ENCODE data around the gene KIF18B.

The KIF18B gene

GRCh38 chr17:44979426-44979995 lies 31.9 kb upstream of the KIF18B start:
- H3K27me3 ChIP-seq (ENCODE audit: control insufficient read depth, insufficient read depth, low read length): no peaks in the 10 kb centered on the region
- no peaks in the 10 kb centered on the region for H3K9me3 ChIP-seq (ENCODE audit: control insufficient read depth, low read depth, low read length)

GRCh38 chr17:44978807-44979206 lies 31.2 kb upstream of the KIF18B start:
- no peaks in the 10 kb centered on the region for H3K27me3 ChIP-seq (ENCODE audit: control insufficient read depth, insufficient read depth, low read length)
- no peaks in the 10 kb centered on the region for H3K4me1 ChIP-seq (ENCODE audit: control insufficient read depth, low read depth, low read length)
- H3K9me3 ChIP-seq (ENCODE audit: control insufficient read depth, low read depth, low read length): no peaks in the 10 kb centered on the region
- H3K9ac ChIP-seq (ENCODE audit: low read length): no peak overlapping the region
- no peak overlapping the region for H3K4me3 ChIP-seq (ENCODE audit: low read length)
- H3K27ac ChIP-seq (ENCODE audit: low read length): no peak overlapping the region
- H3K36me3 ChIP-seq (ENCODE audit: control insufficient read depth, low read depth, low read length): no peaks in the 10 kb centered on the region

More at GRCh38 chr17:44979426-44979995, 31.9 kb upstream of the KIF18B start:
- no peaks in the 10 kb centered on the region for H3K4me1 ChIP-seq (ENCODE audit: control insufficient read depth, low read depth, low read length)
- H3K9ac ChIP-seq (ENCODE audit: low read length): no peak overlapping the region
- H3K27ac ChIP-seq (ENCODE audit: low read length): no peak overlapping the region
- no peak overlapping the region for H3K4me3 ChIP-seq (ENCODE audit: low read length)
- no peaks in the 10 kb centered on the region for H3K36me3 ChIP-seq (ENCODE audit: control insufficient read depth, low read depth, low read length)

- H3K9ac ChIP-seq (ENCODE audit: low read length): no peak overlapping the region
- H3K27me3 ChIP-seq (ENCODE audit: control insufficient read depth, insufficient read depth, low read length): no peaks in the 10 kb centered on the region
- H3K27ac ChIP-seq (ENCODE audit: low read length): no peak overlapping the region
- no peak overlapping the region for H3K4me3 ChIP-seq (ENCODE audit: low read length)
- H3K36me3 ChIP-seq (ENCODE audit: control insufficient read depth, low read depth, low read length): no peaks in the 10 kb centered on the region
- no peaks in the 10 kb centered on the region for H3K4me1 ChIP-seq (ENCODE audit: control insufficient read depth, low read depth, low read length)
- H3K9me3 ChIP-seq (ENCODE audit: control insufficient read depth, low read depth, low read length): no peaks in the 10 kb centered on the region
Measured at GRCh38 chr17:44977814-44978550, 30.4 kb upstream of the KIF18B start.

GRCh38 chr17:44977065-44977464 lies 29.5 kb upstream of the KIF18B start:
- Histone ChIP-seq H3K4me3 (ENCODE audit: low read length) (no peak overlapping the region), H3K36me3 (ENCODE audit: control insufficient read depth, low read depth, low read length) (no peaks in the 10 kb centered on the region), H3K9ac (ENCODE audit: low read length) (no peak overlapping the region), H3K27me3 (ENCODE audit: control insufficient read depth, insufficient read depth, low read length) (no peaks in the 10 kb centered on the region), H3K9me3 (ENCODE audit: control insufficient read depth, low read depth, low read length) (no peaks in the 10 kb centered on the region), H3K27ac (ENCODE audit: low read length) (no peak overlapping the region), H3K4me1 (ENCODE audit: control insufficient read depth, low read depth, low read length) (peaks cover 4% of the 10 kb centered on the region)

GRCh38 chr17:44976206-44976605 lies 28.6 kb upstream of the KIF18B start:
- H3K4me3 ChIP-seq (ENCODE audit: low read length): no peak overlapping the region
- peaks cover 4% of the 10 kb centered on the region for H3K27me3 ChIP-seq (ENCODE audit: control insufficient read depth, insufficient read depth, low read length)
- peaks cover 13% of the 10 kb centered on the region for H3K4me1 ChIP-seq (ENCODE audit: control insufficient read depth, low read depth, low read length)
- no peak overlapping the region for H3K27ac ChIP-seq (ENCODE audit: low read length)
- no peaks in the 10 kb centered on the region for H3K36me3 ChIP-seq (ENCODE audit: control insufficient read depth, low read depth, low read length)
- no peak overlapping the region for H3K9ac ChIP-seq (ENCODE audit: low read length)
- no peaks in the 10 kb centered on the region for H3K9me3 ChIP-seq (ENCODE audit: control insufficient read depth, low read depth, low read length)

GRCh38 chr17:44972953-44973352 lies 25.4 kb upstream of the KIF18B start:
- Histone ChIP-seq H3K27me3 (ENCODE audit: control insufficient read depth, insufficient read depth, low read length) (peaks cover 32% of the 10 kb centered on the region), H3K27ac (ENCODE audit: low read length) (no peak overlapping the region)

GRCh38 chr17:44971776-44972483 lies 24.4 kb upstream of the KIF18B start:
- Histone ChIP-seq H3K27me3 (ENCODE audit: control insufficient read depth, insufficient read depth, low read length) (peaks cover 42% of the 10 kb centered on the region), H3K27ac (ENCODE audit: low read length) (no peak overlapping the region), H3K4me3 (ENCODE audit: low read length) (peak overlapping the region; percentile 13), H3K9me3 (ENCODE audit: control insufficient read depth, low read depth, low read length) (no peaks in the 10 kb centered on the region), H3K4me1 (ENCODE audit: control insufficient read depth, low read depth, low read length) (peaks cover 26% of the 10 kb centered on the region), H3K36me3 (ENCODE audit: control insufficient read depth, low read depth, low read length) (no peaks in the 10 kb centered on the region), H3K9ac (ENCODE audit: low read length) (no peak overlapping the region)

More at GRCh38 chr17:44972953-44973352, 25.4 kb upstream of the KIF18B start:
- peaks cover 26% of the 10 kb centered on the region for H3K4me1 ChIP-seq (ENCODE audit: control insufficient read depth, low read depth, low read length)
- no peak overlapping the region for H3K9ac ChIP-seq (ENCODE audit: low read length)
- no peaks in the 10 kb centered on the region for H3K36me3 ChIP-seq (ENCODE audit: control insufficient read depth, low read depth, low read length)
- H3K9me3 ChIP-seq (ENCODE audit: control insufficient read depth, low read depth, low read length): no peaks in the 10 kb centered on the region
- H3K4me3 ChIP-seq (ENCODE audit: low read length): no peak overlapping the region

- Histone ChIP-seq H3K4me1 (ENCODE audit: control insufficient read depth, low read depth, low read length) (peaks cover 26% of the 10 kb centered on the region), H3K36me3 (ENCODE audit: control insufficient read depth, low read depth, low read length) (no peaks in the 10 kb centered on the region), H3K4me3 (ENCODE audit: low read length) (peak overlapping the region; percentile 66), H3K27ac (ENCODE audit: low read length) (no peak overlapping the region), H3K9ac (ENCODE audit: low read length) (no peak overlapping the region), H3K27me3 (ENCODE audit: control insufficient read depth, insufficient read depth, low read length) (peaks cover 59% of the 10 kb centered on the region), H3K9me3 (ENCODE audit: control insufficient read depth, low read depth, low read length) (no peaks in the 10 kb centered on the region)
Measured at GRCh38 chr17:44970136-44970741, 22.7 kb upstream of the KIF18B start.

GRCh38 chr17:44969144-44969780 lies 21.7 kb upstream of the KIF18B start:
- Histone ChIP-seq H3K27me3 (ENCODE audit: control insufficient read depth, insufficient read depth, low read length) (peaks cover 68% of the 10 kb centered on the region), H3K9me3 (ENCODE audit: control insufficient read depth, low read depth, low read length) (no peaks in the 10 kb centered on the region), H3K4me1 (ENCODE audit: control insufficient read depth, low read depth, low read length) (peaks cover 26% of the 10 kb centered on the region), H3K4me3 (ENCODE audit: low read length) (peak overlapping the region; percentile 66), H3K27ac (ENCODE audit: low read length) (no peak overlapping the region), H3K9ac (ENCODE audit: low read length) (no peak overlapping the region), H3K36me3 (ENCODE audit: control insufficient read depth, low read depth, low read length) (no peaks in the 10 kb centered on the region)

- H3K9ac ChIP-seq (ENCODE audit: low read length): no peak within 1 kb of the TSS
- no peaks in the 10 kb centered on the region for H3K36me3 ChIP-seq (ENCODE audit: control insufficient read depth, low read depth, low read length)
Measured at GRCh38 chr17:44968225-44969143, 20.9 kb upstream of the KIF18B start, which contains the start of gene C1QL1. C1QL1 (minus strand) TSS chr17:44968303; CDS start chr17:44968048, 255 bp downstream.

More at GRCh38 chr17:44968225-44969143, 20.9 kb upstream of the KIF18B start, which contains the start of gene C1QL1:
- Histone ChIP-seq H3K4me3 (ENCODE audit: low read length) (peak within 1 kb of the TSS; percentile 66), H3K4me1 (ENCODE audit: control insufficient read depth, low read depth, low read length) (peaks cover 26% of the 10 kb centered on the region), H3K9me3 (ENCODE audit: control insufficient read depth, low read depth, low read length) (no peaks in the 10 kb centered on the region), H3K27ac (ENCODE audit: low read length) (no peak within 1 kb of the TSS), H3K27me3 (ENCODE audit: control insufficient read depth, insufficient read depth, low read length) (peaks cover 76% of the 10 kb centered on the region)

Data from iPS-18a (cell line).